ENCODE measurements around the gene BOLA1.

BOLA1 gene

GRCh38 chr1:149899460-149900284 lies at the start of gene BOLA1:
Gene BOLA1, plus strand, starts transcription at chr1:149899568. Its CDS starts 492 bp downstream, at chr1:149900060.
- peak; percentile 99 for ATAC-seq
- no peak for TF ChIP-seq OSR1 (CRISPR knock-in tag; IDR thresholded peaks at IDR 0.05)
- 0 out of 2 replicates have a peak, but pooled peaks have one; percentile 9 for TF ChIP-seq GLIS3 (CRISPR knock-in tag; IDR thresholded peaks at IDR 0.05)
- no peak for TF ChIP-seq ESRRG (CRISPR knock-in tag; IDR thresholded peaks at IDR 0.05)
- TF ChIP-seq CSDC2 (CRISPR knock-in tag; IDR thresholded peaks at IDR 0.05), result peak; percentile 44; the same call in 1 of the 2 replicates
- no peak for TF ChIP-seq POU6F1 (CRISPR knock-in tag; IDR thresholded peaks at IDR 0.05; ENCODE audit: borderline replicate concordance, low read depth)

GRCh38 chr1:149849947-149850360 lies 49.4 kb upstream of the BOLA1 start:
- TF ChIP-seq SNAI2 (CRISPR knock-in tag; IDR thresholded peaks at IDR 0.05) (no peak), ZC3H10 (CRISPR knock-in tag; IDR thresholded peaks at IDR 0.05) (no peak), CSRNP3 (CRISPR knock-in tag; IDR thresholded peaks at IDR 0.05) (no peak), ARNTL (CRISPR knock-in tag; IDR thresholded peaks at IDR 0.05; ENCODE audit: borderline replicate concordance, low read depth) (no peak), ZNF8 (CRISPR knock-in tag; IDR thresholded peaks at IDR 0.05) (no peak), PPARA (CRISPR knock-in tag; IDR thresholded peaks at IDR 0.05; ENCODE audit: borderline replicate concordance) (no peak), OSR1 (CRISPR knock-in tag; IDR thresholded peaks at IDR 0.05) (no peak), CSDC2 (CRISPR knock-in tag; IDR thresholded peaks at IDR 0.05) (no peak), POU6F1 (CRISPR knock-in tag; IDR thresholded peaks at IDR 0.05; ENCODE audit: borderline replicate concordance, low read depth) (no peak), ZFP30 (CRISPR knock-in tag; IDR thresholded peaks at IDR 0.05) (no peak), ZFP3 (CRISPR knock-in tag; IDR thresholded peaks at IDR 0.05) (no peak), CREB5 (CRISPR knock-in tag; IDR thresholded peaks at IDR 0.05; ENCODE audit: low read depth) (no peak), RARB (CRISPR knock-in tag; IDR thresholded peaks at IDR 0.05) (no peak), PATZ1 (CRISPR knock-in tag; IDR thresholded peaks at IDR 0.05; ENCODE audit: borderline replicate concordance) (no peak), ZNF70 (CRISPR knock-in tag; IDR thresholded peaks at IDR 0.05) (no peak), TSHZ2 (CRISPR knock-in tag; IDR thresholded peaks at IDR 0.05) (no peak), TOX (CRISPR knock-in tag; IDR thresholded peaks at IDR 0.05; ENCODE audit: borderline replicate concordance) (no peak), GLIS3 (CRISPR knock-in tag; IDR thresholded peaks at IDR 0.05) (no peak)
- ATAC-seq, result no peak

- peak; percentile 72 for ATAC-seq
Observed at GRCh38 chr1:149850732-149851345, 48.5 kb upstream of the BOLA1 start.

- peak; percentile 50 for ATAC-seq
Observed at GRCh38 chr1:149851585-149852213, 47.7 kb upstream of the BOLA1 start.

GRCh38 chr1:149852263-149852662 lies 47.1 kb upstream of the BOLA1 start:
- peak; percentile 31 for ATAC-seq

GRCh38 chr1:149860271-149860670 lies 39.1 kb upstream of the BOLA1 start:
- ATAC-seq, result peak; percentile 0

Measured in SK-N-SH treated with all-trans-retinoic acid at 6 μM for 48 hours (cell line).